Omental fat pad (tissue), 4 donors: ENCODE results near the gene CELF1. TPM values are rescaled to one million over a fixed set of nuclear protein-coding genes. Genes with fewer than 3 reads are reported as not detected.

ENCODE experiments used
- ATAC-seq: fragments of 150-250 bp; one replicate; pipeline ENCODE4 v1.9.1; 2016; ENCODE audit warnings: mild to moderate bottlenecking, moderate library complexity; ENCODE audit not compliant: low FRiP score
- DNase-seq: peaks from one replicate; pipeline ENCODE4 v3.0.0-alpha.2; 2019; ENCODE audit warnings: low spot score
- CTCF ChIP-seq, 3 donors: fragments of 450-650 bp; IDR thresholded peaks; one replicate each; pipeline ENCODE4 v1.5.1; 2016 to 2017; ENCODE audit warnings: antibody characterized with exemption in 3 of 3, mild to moderate bottlenecking in 3 of 3, moderate library complexity in 2 of 3
- total RNA-seq, 4 donors: library from RNA; depleted of rRNA; stranded (reverse); fragments of >200 nt; gene quantifications; one replicate each; pipeline ENCODE4 v1.1.0, GENCODE V29; 2016

Gene CELF1
- total RNA-seq, 4 donors from 2014 or later: 90.3 to 126 (median 110) TPM

- ATAC-seq (no peak), DNase-seq (no peak)
- TF ChIP-seq CTCF (IDR thresholded peaks at IDR 0.05): no peak
Observed at GRCh38 chr11:47449541-47449940, 103.4 kb downstream of the CELF1 start.

GRCh38 chr11:47448566-47449427 is 104.1 kb downstream of the CELF1 start, which contains the start of gene RAPSN:
Gene RAPSN (minus strand): TSS chr11:47449136. CDS start chr11:47448964, 172 bp downstream.
- ATAC-seq: no peak
- no peak for TF ChIP-seq CTCF (IDR thresholded peaks at IDR 0.05)
- no peak for DNase-seq

- no peak for TF ChIP-seq CTCF (IDR thresholded peaks at IDR 0.05)
- DNase-seq: no peak
- ATAC-seq: no peak
Observed at GRCh38 chr11:47447906-47448305, 105.0 kb downstream of the CELF1 start.

GRCh38 chr11:47446833-47447232 is 106.1 kb downstream of the CELF1 start:
- TF ChIP-seq CTCF (IDR thresholded peaks at IDR 0.05): no peak
- ATAC-seq (no peak), DNase-seq (no peak)

GRCh38 chr11:47445840-47446239 is 107.1 kb downstream of the CELF1 start:
- DNase-seq (no peak), ATAC-seq (no peak)
- TF ChIP-seq CTCF (IDR thresholded peaks at IDR 0.05): no peak

- no peak for DNase-seq
- ATAC-seq: no peak
- TF ChIP-seq CTCF (IDR thresholded peaks at IDR 0.05): no peak
Observed at GRCh38 chr11:47443817-47444216, 109.1 kb downstream of the CELF1 start.
